GM21381 (cell line): ENCODE measurements around the gene ANKRD66.
"Not testable (repeated sequence)": the region's sequence is repeated elsewhere in the genome, so short reads cannot be mapped to it uniquely, and the experiment has no call there.

ENCODE experiments used
- ATAC-seq: cut with Tn5 transposase; IDR thresholded peaks from one replicate; pipeline ENCODE4 v1.9.1; 2021; ENCODE audit warnings: mild to moderate bottlenecking, moderate library complexity; ENCODE audit not compliant: unreplicated experiment

The ANKRD66 gene

DNA sequence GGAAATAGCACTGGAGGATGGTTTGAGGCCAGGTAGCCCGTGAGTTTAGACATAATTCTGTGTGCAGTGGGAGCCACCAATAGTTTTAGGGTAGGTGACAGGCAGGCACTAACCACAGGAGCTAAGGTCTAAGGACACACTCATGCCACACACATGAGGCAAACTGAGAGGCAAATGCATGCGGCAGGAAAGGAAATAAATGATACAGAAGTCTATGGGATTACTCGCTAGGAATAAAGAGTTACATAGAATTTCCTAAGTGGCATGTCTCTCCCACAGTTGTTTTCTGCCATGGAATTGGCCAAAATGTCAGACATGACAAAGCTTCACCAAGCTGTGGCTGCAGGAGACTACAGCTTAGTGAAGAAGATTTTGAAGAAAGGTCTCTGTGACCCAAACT is 4.9 kb downstream of the ANKRD66 start:
- ATAC-seq = no peak

DNA sequence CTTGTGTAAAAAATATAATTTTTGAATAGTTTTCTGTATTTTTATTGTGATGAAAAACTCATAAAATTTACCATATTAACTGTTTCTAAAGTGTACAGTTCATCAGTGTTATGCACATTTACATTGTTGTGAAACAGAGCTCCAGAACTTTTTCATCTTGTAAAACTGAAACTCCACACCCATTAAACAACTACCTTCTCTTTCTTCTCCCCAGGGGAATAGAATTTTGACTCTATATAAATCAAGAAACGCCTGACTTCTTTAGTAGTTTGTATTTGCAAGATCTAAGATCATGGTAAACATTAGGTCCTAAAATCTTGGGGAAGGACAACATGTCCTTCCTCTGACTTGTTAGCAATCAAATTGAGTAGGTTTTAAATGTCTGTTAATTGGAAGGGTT is 9.1 kb downstream of the ANKRD66 start:
- ATAC-seq = no peak

DNA sequence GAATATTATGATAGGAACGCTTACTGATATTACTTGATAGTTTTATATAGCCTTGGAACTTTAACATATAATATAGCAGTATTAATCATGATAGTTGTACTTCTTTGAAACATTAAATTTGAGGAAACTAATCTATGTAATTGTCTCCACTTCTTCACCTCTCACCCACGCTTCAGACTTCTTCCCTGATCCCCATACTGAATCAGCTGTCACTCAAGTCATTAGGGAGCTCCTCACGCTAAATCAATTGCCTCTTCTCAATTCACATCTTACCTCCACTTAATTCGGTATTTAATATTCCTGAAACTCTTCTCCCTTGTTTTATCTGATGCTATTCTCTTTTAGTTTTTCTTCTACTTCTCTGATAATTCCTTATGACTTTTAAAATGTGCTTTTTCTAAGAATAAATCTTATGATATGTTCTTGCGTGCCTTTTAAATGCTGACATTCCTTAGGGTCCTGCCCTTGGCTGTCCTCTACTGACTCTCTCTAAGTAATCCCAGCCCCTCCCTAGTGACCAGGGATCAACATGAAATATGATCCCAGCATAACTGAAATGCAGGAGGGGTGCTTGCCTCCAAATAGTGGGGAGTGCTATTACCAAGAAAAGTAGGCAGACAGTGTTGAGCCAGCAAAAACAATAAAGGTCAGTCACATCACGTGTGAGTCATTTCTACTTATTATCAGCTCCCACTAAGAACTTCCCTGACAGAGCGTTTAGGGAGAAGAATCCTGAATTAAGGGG is 9.9 kb downstream of the ANKRD66 start:
- ATAC-seq = no peak

DNA sequence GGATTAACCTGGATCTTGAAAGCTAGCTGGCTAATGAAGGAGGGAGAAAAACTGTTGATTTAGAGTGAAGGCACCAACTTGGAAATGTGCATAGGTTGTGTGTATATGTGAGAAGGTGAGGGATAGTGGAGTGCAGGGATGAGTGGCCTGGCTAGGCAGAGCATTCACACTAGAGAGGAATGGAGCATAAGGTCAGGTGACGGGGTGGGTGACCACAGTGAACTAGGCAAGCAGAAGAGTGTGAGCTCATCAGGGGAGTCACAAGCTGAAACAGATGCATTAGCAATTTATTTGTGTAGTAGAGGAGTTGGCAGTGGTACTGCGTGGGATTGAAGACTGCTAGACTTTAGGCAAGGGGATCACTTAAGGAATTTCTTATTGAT is 10.5 kb downstream of the ANKRD66 start:
- no peak for ATAC-seq

DNA sequence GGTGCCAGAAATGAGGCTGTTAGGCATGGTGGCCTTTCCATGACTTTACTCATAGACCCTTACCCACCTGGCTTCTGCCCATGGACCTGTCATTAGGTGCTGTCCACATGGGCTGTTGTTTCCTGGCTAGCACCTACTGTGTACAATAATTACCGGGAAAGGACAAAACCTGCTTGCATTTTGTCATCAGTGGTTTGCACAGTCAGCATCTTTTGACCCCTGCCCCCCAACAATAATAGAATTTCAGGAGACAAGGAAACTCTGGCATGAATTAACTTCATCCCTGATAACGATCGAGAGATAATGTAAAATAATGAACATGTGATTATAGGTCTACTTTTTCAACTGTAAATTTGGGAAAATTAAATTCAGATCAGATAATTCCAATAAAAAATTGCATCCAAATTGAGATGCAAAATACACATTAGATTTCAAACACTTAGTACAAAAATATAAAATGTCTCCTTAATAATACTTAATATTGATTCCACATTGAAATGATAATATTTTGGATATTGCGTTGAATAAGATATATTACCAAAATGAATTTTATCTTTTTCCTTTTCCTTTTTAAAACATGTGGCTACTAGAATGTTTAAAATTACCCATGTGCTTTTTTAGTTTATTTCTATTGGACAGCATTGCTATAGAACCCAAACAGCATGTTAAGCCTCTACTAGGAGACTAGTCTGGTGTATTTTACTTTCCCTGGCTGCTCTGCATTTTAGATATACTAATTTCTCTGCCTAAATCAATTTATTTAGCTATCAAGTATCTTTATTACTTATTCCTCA is 12.4 kb downstream of the ANKRD66 start:
- ATAC-seq = no peak

DNA sequence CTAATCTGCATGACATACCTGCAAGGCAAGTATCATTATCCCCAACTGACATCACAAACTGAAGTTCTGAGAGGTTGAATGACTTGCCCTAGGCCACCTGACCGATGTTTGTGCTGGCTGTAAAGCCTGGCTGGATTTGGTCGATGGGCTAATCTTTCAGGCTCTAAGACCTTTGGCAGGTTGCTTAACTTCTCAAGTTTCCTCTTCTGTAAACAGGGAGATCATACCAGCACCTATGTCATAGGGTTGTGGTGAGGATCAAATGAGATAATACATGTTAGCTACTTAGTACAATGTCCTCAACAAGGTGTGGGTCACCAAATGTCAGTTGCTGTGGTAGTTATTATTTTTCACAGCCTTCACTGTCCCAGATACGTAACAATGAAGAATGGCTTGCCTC is 14.2 kb downstream of the ANKRD66 start:
- ATAC-seq = no peak

DNA sequence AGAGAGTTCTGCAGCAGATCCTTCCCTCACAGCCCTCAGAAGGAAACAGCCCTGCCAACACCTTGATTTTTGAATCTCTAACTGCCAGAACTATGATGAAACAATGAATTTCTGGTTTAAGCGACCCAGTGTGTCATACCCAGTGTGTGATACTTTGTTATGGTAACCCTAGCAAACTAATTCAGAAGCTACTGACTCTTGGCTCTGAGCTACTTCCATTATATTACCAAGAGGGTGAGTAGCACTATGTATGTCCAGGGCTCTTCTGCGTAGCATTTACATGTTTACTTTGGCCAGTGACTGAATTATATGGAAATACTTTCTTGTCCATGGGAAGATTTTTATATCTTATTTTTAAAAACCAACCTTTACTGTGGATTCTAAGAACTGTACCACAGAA is 16.7 kb downstream of the ANKRD66 start:
- no peak for ATAC-seq

DNA sequence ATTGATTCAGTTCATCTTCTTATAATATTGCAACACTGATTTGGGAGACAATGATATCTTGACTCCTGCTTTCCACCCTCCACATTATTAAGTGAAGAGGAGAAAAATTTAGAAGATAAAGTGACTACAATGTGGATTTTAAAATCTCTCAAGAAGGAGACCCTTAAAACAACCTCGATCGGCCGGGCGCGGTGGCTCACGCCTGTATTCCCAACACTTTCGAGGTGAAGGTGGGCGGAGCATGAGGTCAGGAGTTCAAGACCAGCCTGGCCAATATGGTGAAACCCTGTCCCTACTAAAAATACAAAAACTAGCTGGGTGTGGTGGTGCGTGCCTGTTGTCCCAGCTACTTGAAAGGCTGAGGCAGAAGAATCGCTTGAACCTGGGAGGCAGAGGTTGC is 17.5 kb downstream of the ANKRD66 start:
- not testable (repeated sequence) for ATAC-seq

DNA sequence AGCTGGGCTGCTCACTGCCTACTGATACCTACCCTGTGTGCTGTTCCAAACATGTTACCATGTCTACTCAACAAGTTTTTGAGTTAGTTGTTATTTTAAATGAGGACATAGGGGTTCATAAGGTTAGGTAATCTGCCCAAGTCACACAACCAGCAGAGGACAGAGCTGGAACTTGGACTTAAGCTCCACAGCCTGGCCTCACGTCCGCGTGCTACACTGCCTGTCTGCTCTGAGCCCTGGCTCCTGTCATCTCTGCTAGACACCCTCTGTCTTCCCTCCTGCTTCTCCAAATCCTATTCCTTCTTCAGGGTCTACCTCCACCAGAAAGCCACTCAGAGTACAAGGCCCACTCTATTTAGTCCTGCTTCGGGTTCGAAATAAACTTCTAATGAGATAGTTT is 18.2 kb downstream of the ANKRD66 start:
- no peak for ATAC-seq

DNA sequence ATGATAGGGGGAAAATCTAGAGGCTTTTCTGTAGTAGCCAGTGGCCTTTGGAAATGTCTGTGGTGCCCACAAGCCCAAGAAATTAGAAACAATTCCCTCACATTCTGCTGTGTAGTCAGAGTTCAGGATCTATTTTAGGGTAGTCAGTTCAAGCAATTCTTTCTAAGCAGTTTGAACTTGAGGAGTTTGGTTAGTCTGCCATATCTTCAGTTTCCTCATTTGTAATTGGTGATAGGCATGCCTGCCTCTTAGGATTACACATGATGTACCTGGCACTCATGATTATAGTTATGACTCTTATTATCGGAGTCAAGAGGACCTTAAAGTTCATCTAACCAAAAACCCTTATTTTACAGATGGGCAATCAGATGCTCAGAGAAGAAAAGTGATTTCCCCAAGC is 25.3 kb downstream of the ANKRD66 start:
- ATAC-seq = no peak

DNA sequence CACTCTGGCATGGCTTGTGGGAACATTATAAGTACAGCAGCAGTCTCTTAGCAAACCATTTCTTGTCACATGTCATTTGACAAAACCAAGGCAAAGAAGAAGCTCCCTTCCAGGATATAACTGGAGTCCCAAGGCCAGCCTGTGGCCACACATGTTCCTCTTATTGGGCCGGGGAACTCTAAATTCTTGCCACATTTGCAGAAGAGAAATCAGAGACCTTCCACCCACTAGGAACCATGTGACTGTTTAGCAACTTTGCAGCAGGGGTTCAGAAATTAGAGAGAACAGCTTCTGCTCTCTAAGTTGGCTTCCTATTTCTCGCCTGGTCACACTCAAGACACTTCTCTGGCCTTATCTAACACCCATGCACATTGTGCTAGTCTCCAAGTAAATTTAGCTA is 26.0 kb downstream of the ANKRD66 start:
- peak; percentile 67 for ATAC-seq

DNA sequence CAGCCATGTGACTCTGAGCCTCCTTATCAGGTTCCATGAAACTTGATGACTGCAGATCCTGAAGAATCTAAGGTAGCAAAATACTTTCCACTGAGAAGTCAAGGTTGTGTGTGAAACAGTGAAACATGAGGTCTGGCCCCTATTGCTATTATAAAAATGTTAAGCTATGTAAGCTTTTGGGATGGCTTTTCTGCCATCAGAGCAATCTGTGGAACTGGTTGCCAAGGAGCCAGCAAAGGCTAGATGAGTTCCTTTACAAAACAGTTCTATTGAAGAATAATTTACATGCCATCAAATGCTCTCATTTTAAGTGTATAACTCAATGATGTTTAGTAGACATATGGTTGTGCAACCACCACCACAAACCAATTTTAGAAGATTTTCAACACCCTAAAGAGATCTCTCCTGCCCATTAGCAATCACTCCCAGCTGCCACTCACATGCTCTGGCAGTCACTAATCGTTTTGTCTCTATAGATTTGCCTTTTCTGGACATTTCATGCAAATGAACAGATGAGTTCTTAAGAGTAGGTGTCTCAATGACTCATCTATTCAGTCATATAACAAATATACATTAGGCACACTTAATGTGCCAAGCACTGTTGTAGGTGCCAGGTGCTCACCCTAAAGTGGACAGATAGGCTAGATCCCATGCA is 26.6 kb downstream of the ANKRD66 start:
- ATAC-seq = no peak

DNA sequence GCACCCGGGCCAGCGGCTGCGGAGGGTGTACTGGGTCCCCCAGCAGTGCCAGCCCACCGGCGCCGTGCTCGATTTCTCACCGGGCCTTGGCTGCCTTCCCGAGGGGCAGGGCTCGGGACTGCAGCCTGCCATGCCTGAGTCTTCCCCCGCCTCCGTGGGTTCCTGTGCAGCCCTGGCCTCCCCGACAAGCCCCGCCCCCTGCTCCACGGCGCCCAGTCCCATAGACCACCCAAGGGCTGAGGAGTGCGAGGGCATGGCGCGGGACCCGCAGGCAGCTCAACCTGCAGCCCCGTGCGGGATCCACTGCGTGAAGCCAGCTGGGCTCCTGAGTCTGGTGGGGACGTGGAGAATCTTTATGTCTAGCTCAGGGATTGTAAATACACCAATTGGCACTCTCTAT is 28.0 kb downstream of the ANKRD66 start:
- not testable (repeated sequence) for ATAC-seq

DNA sequence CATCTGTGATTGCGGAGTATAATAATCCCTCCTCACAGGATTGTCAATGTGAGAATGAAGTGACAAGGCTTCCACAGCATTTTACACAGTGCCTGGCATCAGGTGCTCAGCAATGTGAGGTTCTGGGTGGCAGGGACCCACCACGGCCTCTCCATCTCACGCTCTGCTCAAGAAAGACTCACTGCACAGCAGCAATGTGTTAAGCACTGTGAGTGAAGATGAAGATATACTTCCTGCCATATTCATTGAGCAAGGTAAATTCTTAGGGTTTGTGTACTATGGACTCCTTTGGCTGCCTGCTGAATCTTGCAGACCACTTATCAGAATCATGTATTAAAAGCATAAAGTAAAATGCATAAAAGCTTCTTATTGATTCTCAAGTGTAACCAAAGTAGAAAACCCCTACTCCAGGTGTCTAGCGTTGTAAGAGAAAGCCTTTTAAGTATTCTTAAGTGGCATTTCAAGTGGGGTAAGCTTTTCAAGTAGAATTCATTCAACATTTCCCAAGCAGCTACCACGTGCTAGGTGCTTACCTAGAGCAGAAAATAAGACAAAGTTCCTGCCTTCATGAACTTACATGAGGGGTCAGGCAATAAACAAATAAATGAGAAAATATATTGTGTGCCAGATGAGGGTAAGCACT is 29.5 kb downstream of the ANKRD66 start:
- no peak for ATAC-seq

DNA sequence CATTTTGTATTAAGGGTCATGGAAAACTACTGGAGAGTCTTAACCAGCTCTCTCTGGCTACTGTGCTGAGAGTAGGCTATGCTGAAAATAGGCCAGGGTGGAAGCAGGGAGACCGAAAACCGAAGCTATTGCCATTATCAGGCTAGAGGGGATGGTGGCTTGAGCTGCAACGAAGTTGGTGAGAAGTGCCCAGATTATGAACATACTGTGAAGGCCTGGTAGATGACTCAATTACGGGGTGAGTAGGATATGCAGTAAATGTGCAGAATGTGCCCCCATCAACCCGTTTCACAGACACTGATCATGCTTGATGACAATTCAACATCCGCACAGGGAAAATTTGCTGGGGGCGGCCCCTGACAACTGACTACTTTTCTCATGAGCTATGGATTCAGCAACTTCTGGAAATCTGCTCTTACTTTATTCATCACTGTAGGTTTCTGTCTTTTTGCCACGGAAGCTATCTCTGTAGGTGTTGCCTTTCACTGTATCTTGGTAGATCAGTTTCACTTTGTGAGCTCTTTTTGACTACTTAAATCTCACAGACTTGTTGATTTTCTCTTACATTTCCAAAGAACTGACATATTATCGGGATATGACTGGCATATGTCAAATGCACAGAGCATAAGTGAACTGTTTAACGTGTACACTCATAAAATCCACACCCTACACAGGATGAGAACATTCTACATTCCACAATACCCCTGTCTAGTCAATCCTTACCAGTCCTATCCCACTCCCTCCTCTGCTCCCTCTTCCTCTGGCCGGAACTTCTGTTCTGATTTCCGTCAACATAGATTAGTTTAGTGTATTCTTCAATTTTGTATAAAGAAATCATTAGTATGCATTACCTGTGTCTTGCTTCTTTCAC is 31.0 kb downstream of the ANKRD66 start:
- no peak for ATAC-seq

DNA sequence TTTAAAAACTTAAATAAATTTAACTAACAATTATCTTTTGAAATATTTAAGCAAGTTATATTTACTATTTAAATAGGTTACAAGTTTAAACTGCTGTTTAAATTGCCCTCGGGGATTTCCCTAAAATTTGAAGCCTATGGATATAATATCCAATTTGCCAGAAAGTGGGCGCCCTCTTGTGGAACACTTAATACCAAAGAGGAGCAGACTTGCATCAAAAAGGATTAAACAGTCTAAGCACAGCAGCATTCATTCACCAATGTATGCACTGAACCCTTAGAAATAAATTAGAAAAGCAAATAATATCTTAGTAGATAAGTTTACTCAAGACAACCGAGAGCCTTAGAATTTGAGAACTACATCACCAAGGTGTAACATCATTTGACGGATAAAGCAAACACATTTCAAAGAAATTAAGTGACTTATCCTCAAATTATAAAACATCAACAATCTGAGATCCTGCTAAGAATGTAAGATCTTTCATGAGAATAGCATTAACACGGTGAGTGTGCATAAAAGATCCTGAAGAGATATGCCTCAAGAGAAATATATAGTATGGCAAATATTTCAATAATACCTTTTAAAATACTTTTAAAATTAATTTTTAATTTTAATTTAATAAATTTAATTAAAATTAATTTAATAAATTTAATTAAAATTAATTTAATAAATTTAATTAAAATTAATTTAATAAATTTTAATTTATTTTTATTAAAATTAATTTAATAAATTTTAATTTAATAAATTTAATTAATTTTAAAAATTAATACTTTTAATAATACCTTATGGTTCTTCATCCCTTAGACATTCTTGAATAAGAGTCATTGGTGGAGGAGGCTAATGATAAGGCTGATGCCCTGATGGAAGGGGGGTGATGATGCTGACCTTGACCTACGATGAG is 35.0 kb downstream of the ANKRD66 start:
- ATAC-seq = no peak

DNA sequence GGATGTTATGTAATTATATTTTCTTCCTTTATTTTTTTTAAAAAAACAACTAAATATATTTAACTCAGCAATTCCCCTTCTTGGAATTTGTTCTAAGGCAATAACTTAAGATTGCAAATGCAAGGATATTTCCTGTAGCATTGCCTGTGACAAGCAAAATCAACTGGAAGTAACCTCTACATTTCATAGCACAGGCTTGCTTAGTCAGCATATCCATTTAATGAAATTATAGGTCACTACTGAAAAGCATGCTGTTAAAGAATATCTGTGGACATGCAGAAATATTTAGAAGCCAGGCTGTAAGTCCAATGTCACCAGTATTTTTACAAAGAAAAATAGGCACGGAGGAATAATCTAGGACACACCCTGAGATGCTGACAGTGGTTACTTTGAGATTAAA is 37.8 kb downstream of the ANKRD66 start:
- no peak for ATAC-seq

DNA sequence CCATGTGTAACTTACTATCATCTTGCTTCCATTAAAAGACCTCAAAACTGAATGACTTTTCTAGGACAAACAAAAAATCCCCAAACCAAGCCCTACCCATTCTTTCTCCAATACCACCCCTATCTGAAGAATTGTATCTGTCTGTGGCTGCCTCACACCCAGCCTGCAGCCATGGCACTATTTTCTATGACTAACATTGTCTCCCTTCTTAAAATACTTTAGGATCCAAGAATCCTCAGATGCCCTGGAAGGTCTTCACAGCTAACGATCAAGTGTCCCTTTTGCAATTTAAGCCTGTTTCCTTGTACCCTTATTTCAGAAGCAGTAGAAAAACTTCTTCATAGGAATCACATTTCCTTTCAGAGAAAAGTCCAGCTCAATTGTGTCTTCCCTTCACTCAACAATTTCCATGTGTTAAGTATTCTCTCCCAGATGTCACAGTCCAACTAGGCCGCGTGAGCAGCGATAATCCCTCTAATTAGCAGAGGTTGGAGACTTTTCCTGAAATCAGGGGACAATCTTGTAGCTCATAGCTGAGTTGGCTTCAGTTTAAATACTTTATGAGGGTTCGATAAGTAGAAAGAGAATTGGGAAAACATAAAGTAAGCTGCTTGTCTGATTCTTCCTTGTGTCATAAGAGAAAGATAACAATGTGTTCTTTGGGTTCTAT is 41.3 kb downstream of the ANKRD66 start:
- ATAC-seq = no peak

DNA sequence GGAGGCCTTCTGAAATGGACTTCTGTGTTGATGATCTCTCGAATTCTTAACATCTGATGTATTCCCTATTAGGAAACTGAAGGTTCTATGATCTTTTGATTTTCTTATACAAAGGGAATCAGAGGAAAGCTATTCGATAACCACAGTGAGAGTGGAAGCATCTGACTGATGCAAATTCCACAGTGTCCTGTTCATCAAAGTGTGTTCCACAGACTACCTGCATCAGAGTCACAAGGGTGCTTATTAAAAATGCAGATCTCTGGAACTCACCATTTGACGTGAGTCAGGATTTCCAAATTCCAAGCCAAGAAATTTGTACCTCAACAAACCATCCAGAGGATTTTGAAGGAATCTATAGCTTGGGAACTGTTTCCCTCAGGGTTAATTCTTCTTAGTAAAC is 42.1 kb downstream of the ANKRD66 start:
- no peak for ATAC-seq
